Stimulated activated CD4-positive, alpha-beta T cell treated with anti-CD3 and anti-CD28 coated beads, TNF-alpha, amount 100 ng/mL, for 1 hour (primary cell): ENCODE results near the gene SLC22A6.

Experiments
- DNase-seq, 3 donors: peaks; one replicate each; pipeline ENCODE4 v3.0.0-alpha.2; 2020; ENCODE audit warnings: low read depth in 3 of 3, low spot score in 1 of 3

The SLC22A6 gene, protein sequence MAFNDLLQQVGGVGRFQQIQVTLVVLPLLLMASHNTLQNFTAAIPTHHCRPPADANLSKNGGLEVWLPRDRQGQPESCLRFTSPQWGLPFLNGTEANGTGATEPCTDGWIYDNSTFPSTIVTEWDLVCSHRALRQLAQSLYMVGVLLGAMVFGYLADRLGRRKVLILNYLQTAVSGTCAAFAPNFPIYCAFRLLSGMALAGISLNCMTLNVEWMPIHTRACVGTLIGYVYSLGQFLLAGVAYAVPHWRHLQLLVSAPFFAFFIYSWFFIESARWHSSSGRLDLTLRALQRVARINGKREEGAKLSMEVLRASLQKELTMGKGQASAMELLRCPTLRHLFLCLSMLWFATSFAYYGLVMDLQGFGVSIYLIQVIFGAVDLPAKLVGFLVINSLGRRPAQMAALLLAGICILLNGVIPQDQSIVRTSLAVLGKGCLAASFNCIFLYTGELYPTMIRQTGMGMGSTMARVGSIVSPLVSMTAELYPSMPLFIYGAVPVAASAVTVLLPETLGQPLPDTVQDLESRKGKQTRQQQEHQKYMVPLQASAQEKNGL

GRCh38 chr11:62984451-62984991 is at the start of gene SLC22A6:
TSS of gene SLC22A6 (minus strand) at chr11:62984967. CDS start at chr11:62984690, 277 bp downstream.
- no peak for DNase-seq

GRCh38 chr11:63032457-63032856 is 47.7 kb upstream of the SLC22A6 start:
- no peak for DNase-seq

- peak; percentile 52 to 88 (median 65) for DNase-seq
These were observed 39.3 kb upstream of the SLC22A6 start for GRCh38 chr11:63023841-63024648.

DNA sequence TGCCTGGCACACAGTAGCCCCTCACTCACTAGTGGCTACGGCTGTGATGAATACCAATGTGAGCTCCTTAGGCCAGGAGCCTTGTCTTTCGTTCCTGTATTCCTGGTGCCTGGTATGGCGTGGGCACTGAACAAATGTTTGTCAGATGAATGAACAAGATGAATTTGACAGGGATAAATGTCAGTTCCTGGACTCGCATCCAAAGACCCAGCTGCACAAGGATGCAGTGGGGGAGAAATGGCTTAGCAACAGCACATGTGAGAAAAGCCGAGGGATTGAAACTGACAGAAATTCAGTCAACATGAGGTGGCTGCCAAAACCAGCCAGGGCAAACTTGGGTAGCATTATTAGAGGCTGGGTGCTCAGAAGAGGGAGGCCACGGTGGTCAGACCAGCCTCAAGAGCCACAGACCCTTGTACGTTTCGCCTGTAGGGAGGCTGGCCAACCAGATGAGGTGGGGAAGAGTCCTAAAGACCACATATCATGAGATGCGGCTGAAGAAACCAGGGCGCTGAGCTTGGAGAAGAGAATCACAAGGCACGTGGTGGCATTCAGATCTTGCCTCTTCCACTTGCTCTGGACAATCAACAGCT is 38.6 kb upstream of the SLC22A6 start:
- DNase-seq = no peak

- DNase-seq = no peak
These were observed 37.7 kb upstream of the SLC22A6 start for GRCh38 chr11:63022441-63022840.

- peak in 1 of 3 donors; percentile 14 for DNase-seq
These were observed 36.0 kb upstream of the SLC22A6 start for GRCh38 chr11:63020671-63021291.

DNA sequence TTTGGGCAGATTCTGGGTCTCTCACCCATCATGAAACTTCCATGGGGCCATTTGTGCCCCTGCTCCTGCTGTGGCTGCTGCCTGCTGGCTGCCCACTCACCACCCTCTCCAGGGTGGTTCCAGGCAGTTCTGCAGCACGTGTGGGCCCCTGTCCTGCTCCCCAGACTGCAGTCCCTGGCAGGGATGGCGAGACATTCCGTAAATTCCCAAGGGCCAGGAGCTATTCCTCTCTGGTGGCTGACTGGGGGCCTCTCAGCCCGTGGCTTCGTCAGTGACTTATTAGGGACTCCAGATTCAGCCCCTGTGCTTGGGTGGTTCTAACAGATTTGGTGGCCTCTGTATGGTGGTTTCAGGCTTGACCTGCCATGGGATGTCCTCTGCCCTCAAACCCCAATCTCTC is 34.7 kb upstream of the SLC22A6 start:
- DNase-seq = no peak

DNA sequence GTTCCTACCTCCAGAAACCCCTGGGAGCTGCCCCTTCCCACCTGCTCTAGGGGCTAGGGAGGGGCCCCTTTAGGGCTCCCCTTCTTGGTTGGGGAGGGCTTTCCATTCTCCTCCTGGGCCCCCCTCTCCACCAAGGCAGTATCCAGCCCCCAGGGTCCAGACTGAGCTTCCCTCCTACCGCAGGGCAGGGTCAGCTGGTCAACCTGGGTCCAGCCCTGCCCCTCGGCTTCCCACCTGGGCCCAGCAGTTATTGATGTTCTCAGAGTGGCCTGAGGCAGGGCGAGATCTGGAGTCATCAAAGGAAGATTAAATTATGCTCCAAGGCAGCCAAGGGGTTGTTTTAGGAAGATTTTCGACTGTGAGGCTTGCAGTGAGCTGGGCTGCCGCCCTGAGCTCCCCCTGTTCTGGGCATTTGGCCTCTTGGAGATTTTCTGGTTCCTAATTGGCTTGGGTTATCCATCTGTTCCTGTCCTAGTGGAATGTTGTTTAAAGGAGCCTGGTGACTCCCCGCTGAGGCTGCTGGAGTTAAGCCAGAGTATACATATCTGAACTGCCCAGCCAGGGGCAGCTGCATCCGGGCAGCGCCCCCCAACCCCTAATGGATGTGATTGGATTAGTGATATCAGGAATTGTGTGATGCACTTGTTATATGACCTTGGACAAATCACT is 32.7 kb upstream of the SLC22A6 start:
- no peak for DNase-seq

DNA sequence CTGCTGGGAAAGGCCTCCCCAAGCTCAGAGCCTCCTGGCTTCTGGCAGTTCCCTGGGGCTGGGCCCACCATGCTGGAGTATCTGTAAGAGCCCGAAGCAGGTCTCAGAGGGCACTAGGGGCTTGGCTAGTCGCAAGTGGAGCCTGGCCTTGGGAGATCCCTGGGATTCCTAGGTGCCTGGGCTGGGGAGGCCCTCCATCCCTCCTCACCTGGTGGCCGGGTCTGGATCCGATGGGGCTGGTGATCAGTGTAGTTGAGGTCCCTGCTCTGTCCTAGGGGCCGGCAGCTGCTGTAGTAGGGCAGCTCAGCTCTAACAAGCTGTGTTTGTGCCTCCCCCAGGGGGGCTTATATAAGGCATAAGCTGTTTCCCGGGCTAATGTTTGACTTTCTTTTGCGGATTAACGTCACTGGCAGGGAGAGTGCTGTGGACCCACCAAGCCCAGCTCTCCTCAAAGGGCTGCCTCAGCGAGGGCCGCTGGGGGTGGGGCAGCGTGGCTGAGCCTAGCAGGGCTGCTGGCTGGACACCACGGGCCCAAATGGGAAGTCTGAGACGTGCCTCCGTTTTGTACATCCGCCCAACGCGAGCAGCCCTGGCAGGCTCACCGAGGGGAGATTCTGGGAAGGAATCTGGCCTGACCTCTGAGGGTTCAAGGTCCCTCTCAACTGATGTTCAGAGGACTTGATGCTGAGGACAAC is 30.9 kb upstream of the SLC22A6 start, which contains the start of gene SLC22A8:
Gene SLC22A8 (minus strand): TSS at position 321 of the 695 bp plus-strand sequence. CDS start 883 bp downstream, outside the sequence.
- no peak for DNase-seq

- no peak for DNase-seq
These were observed 29.8 kb upstream of the SLC22A6 start for GRCh38 chr11:63014408-63015055.

DNA sequence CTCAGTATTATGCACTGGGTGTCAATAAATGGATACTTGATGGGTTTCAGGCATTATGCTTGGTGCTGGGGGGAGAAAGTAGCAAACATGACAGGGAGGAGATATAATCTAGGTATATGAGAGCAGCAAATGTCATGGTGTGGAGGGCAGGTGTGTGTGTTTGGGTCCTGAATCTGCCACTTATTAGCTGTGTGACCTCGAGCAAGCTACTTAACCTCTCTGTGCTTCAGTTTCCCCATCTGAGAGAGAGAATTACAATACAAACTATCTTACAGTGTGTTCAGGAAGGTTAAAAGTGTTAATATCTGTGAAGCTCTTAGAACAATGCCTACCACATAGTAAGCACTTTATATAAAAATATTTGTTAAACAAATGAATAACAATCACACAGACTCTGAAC is 28.1 kb upstream of the SLC22A6 start:
- no peak for DNase-seq

DNA sequence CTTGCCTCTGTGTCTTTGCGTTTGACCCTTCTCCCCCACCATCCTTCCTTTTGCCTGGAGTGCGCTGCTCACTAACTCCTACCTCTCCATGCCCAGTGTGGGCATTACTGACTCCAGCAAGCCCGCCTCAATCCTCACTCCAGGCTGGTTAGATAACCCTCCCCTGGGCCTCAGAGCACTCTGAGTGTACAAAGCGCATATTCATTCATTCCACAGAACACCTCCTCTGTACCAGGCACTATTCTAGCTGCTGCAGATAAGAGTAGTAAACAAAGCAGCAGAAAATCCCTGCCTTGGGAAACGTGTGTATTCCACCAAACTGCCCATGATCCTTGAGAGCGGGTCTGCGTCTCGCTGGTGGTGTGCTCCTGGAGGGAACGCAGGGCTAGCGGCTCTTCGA is 27.7 kb upstream of the SLC22A6 start:
- no peak for DNase-seq

GRCh38 chr11:63010934-63011439 is 26.2 kb upstream of the SLC22A6 start:
- no peak for DNase-seq

- no peak for DNase-seq
These were observed 23.2 kb upstream of the SLC22A6 start for GRCh38 chr11:63007920-63008319.

DNA sequence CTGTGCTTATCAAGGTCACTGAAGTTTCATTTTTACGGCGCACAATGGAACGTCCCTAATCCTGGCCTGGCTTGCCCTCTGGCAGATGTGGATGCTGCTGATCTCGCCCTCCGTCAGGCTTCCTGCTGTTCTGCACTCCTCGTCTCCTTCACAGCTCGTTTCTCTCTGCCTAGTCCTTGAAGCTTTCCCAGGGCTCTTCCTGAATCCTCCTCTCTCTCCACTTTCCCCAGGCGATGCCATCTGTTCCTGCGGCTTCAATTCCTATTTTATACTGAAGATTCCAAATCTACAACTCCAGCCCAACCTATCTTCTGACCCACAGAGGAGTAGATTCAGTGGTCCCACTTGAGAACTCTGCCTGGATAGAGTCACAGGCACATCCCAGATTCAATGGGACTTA is 16.7 kb upstream of the SLC22A6 start:
- DNase-seq = no peak

- no peak for DNase-seq
These were observed 14.9 kb upstream of the SLC22A6 start for GRCh38 chr11:62999649-63000048.

- no peak for DNase-seq
These were observed 14.4 kb upstream of the SLC22A6 start for GRCh38 chr11:62999156-62999555.

- no peak for DNase-seq
These were observed 11.5 kb upstream of the SLC22A6 start for GRCh38 chr11:62996271-62996670.

DNA sequence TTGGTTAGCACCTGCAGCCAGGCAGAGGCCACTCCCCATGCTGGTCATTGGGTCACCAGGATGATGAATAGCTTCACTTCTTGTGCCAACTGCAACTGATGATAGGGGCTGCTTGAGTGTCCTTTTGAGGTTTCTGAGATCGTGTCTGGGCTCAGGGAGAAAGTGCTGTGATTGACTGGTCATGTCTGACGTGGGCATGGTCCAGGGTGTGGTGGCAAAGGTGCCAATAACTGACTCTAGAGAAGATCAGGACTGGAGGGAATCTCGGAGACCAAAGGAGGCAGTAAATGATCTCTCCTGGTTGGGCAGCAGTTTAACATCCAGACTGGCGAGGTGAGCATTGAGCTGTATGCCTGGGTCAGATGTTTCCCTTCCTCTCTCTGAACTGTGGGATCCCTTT is 10.0 kb upstream of the SLC22A6 start:
- DNase-seq = no peak
